SK-N-SH (cell line): ENCODE results near the gene SPATA25. TPM values are rescaled to one million over a fixed set of nuclear protein-coding genes. Genes with fewer than 3 reads are reported as not detected.

ENCODE experiments used
- CTCF ChIA-PET: fragments of 300-600, 350-600 bp; formaldehyde crosslinking; extraction: SDS; loops from one replicate; lab custom pipeline; 2021; lab: Yijun Ruan, JAX
- POLR2A ChIA-PET: fragments of 350-600 bp; sonication (Branson Sonifier 250); formaldehyde crosslinking; extraction: SDS; loops from one replicate; lab custom pipeline; 2020; ENCODE audit warnings: antibody characterized with exemption, inconsistent platforms; lab: Yijun Ruan, JAX
- DNase-seq: peaks from one replicate; pipeline ENCODE4 v3.0.0; 2012
- H2AFZ ChIP-seq: fragments of 200-600 bp; sonication (generic); 2 replicates; pipeline ENCODE4 v1.8.1; 2016; ENCODE audit warnings: antibody characterized with exemption, mild to moderate bottlenecking, low read depth
- H3F3A ChIP-seq: fragments of 200-600 bp; sonication (generic); replicated peaks from 2 replicates; pipeline ENCODE3; 2016; ENCODE audit warnings: antibody characterized with exemption, mild to moderate bottlenecking; ENCODE audit not compliant: insufficient read depth
- H3K27ac ChIP-seq, 2 experiments: fragments of 200-500 bp in 1 of 2; fragments of 200-600 bp in 1 of 2; sonication (Bioruptor generic) in 1 of 2; sonication (generic), shearing (Covaris generic) in 1 of 2; 2 replicates each; pipeline versions ENCODE4 v1.5.1 to v1.6.1; 2014 to 2016; ENCODE audit warnings: low read depth in 2 of 2, inconsistent platforms in 1 of 2, low read length in 1 of 2, mild to moderate bottlenecking in 1 of 2, mixed read lengths in 1 of 2
- H3K27me3 ChIP-seq: fragments of 200-600 bp; sonication (generic), shearing (Covaris generic); 2 replicates; pipeline ENCODE4 v1.6.1; 2016; ENCODE audit warnings: mixed run types; ENCODE audit not compliant: insufficient read depth
- H3K36me3 ChIP-seq, 2 experiments: fragments of 200-500 bp in 1 of 2; fragments of 200-600 bp in 1 of 2; sonication (Bioruptor generic) in 1 of 2; sonication (generic) in 1 of 2; replicated peaks in 1 of 2; 2 replicates each; pipeline versions ENCODE3 to v1.5.1; 2014 to 2016; ENCODE audit warnings: low read length in 1 of 2, mild to moderate bottlenecking in 1 of 2; ENCODE audit not compliant: insufficient read depth in 2 of 2, control insufficient read depth in 1 of 2
- H3K4me1 ChIP-seq, 2 experiments: fragments of 200-500 bp in 1 of 2; fragments of 200-600 bp in 1 of 2; sonication (Bioruptor generic) in 1 of 2; sonication (generic), shearing (Covaris generic) in 1 of 2; 2 replicates each; pipeline versions ENCODE4 v1.5.1 to v1.6.1; 2014 to 2016; ENCODE audit warnings: low read depth in 1 of 2, low read length in 1 of 2, mixed run types in 1 of 2; ENCODE audit not compliant: insufficient read depth in 2 of 2, control insufficient read depth in 1 of 2
- H3K4me2 ChIP-seq: fragments of 200-600 bp; sonication (generic), shearing (Covaris generic); 2 replicates; pipeline ENCODE4 v1.6.1; 2017; ENCODE audit warnings: mixed run types
- H3K4me3 ChIP-seq, 2 experiments: fragments of 200-500 bp in 1 of 2; fragments of 200-600 bp in 1 of 2; sonication (Bioruptor generic) in 1 of 2; sonication (generic), shearing (Covaris generic) in 1 of 2; 2 replicates each; pipeline versions ENCODE4 v1.5.1 to v1.8.1; 2014 to 2016; ENCODE audit warnings: low read depth in 2 of 2, inconsistent platforms in 1 of 2, low read length in 1 of 2, mild to moderate bottlenecking in 1 of 2, mixed read lengths in 1 of 2, moderate library complexity in 1 of 2
- H3K79me2 ChIP-seq: fragments of 200-600 bp; sonication (generic); 2 replicates; pipeline ENCODE4 v1.8.1; 2017; ENCODE audit warnings: mild to moderate bottlenecking; ENCODE audit not compliant: insufficient read depth
- H3K9ac ChIP-seq: fragments of 200-600 bp; sonication (generic); 2 replicates; pipeline ENCODE4 v1.6.1; 2017; ENCODE audit warnings: mixed run types
- H3K9me2 ChIP-seq: fragments of 200-600 bp; sonication (generic); 2 replicates; pipeline ENCODE4 v1.6.1; 2017; ENCODE audit warnings: mixed run types
- H3K9me3 ChIP-seq: fragments of 200-600 bp; sonication (generic); 2 replicates; pipeline ENCODE4 v1.6.1; 2017; ENCODE audit warnings: mixed run types, mild to moderate bottlenecking, moderate library complexity
- H4K20me1 ChIP-seq: fragments of 200-600 bp; sonication (generic); 2 replicates; pipeline ENCODE4 v1.6.1; 2017; ENCODE audit warnings: mild to moderate bottlenecking, mixed run types; ENCODE audit not compliant: insufficient read depth
- ELF1 ChIP-seq: IDR thresholded peaks from 2 replicates; pipeline ENCODE4 v1.4.0; 2012
- EZH2phosphoT487 ChIP-seq: fragments of 200-600 bp; sonication (generic); IDR thresholded peaks from 2 replicates; pipeline ENCODE4 v1.6.1; 2017; ENCODE audit warnings: low read depth, mixed run types, mild to moderate bottlenecking, antibody characterized with exemption, moderate library complexity, borderline replicate concordance
- FOSL2 ChIP-seq: IDR thresholded peaks from 2 replicates; pipeline ENCODE4 v1.4.0; 2012; ENCODE audit warnings: low read depth, mild to moderate bottlenecking, moderate library complexity, borderline replicate concordance
- FOXJ3 ChIP-seq: sonication (generic); formaldehyde crosslinking; IDR thresholded peaks from 2 replicates; pipeline ENCODE4 v1.5.1; 2020; ENCODE audit warnings: mild to moderate bottlenecking, missing genetic modification reagents
- FOXM1 ChIP-seq: IDR thresholded peaks from 2 replicates; pipeline ENCODE4 v1.4.0; 2012; ENCODE audit warnings: low read depth, mild to moderate bottlenecking
- JUND ChIP-seq: IDR thresholded peaks from 2 replicates; pipeline ENCODE4 v1.4.0; 2012
- MAX ChIP-seq: IDR thresholded peaks from 2 replicates; pipeline ENCODE4 v1.4.0; 2012; ENCODE audit warnings: low read depth
- MEF2A ChIP-seq: IDR thresholded peaks from 2 replicates; pipeline ENCODE4 v1.4.0; 2012; ENCODE audit warnings: low read depth, borderline replicate concordance
- MXI1 ChIP-seq: IDR thresholded peaks from 2 replicates; pipeline ENCODE4 v1.6.1; 2012; ENCODE audit warnings: mild to moderate bottlenecking, low read depth, low read length, improper control_type of control experiment
- NFIC ChIP-seq: IDR thresholded peaks from 2 replicates; pipeline ENCODE4 v1.4.0; 2012; ENCODE audit warnings: borderline replicate concordance
- NRF1 ChIP-seq: IDR thresholded peaks from 2 replicates; pipeline ENCODE4 v1.6.1; 2012; ENCODE audit warnings: low read depth, mild to moderate bottlenecking, low read length
- POLR2AphosphoS5 ChIP-seq: IDR thresholded peaks from 2 replicates; pipeline ENCODE4 v1.6.1; 2012; ENCODE audit warnings: low read depth, low read length
- RAD21 ChIP-seq: IDR thresholded peaks from 2 replicates; pipeline ENCODE4 v1.6.1; 2012; ENCODE audit warnings: mild to moderate bottlenecking, low read length
- RCOR1 ChIP-seq: fragments of 150-350 bp; IDR thresholded peaks from 2 replicates; pipeline ENCODE4 v1.6.1; 2017; ENCODE audit warnings: antibody characterized with exemption, low read length
- RFX5 ChIP-seq: IDR thresholded peaks from 2 replicates; pipeline ENCODE4 v1.6.1; 2012; ENCODE audit warnings: mild to moderate bottlenecking, improper control_type of control experiment, low read length
- RXRA ChIP-seq: IDR thresholded peaks from 2 replicates; pipeline ENCODE4 v1.4.0; 2012; ENCODE audit warnings: low read depth, mild to moderate bottlenecking, borderline replicate concordance
- SIN3A ChIP-seq: IDR thresholded peaks from 2 replicates; pipeline ENCODE4 v1.6.1; 2012; ENCODE audit warnings: low read depth, mild to moderate bottlenecking, low read length, moderate library complexity, borderline replicate concordance
- TEAD4 ChIP-seq: IDR thresholded peaks from 2 replicates; pipeline ENCODE4 v1.4.0; 2012; ENCODE audit warnings: mild to moderate bottlenecking, borderline replicate concordance; ENCODE audit not compliant: insufficient read depth
- YY1 ChIP-seq: IDR thresholded peaks from 2 replicates; pipeline ENCODE4 v1.4.0; 2012; ENCODE audit warnings: low read depth, mild to moderate bottlenecking
- WGBS: methylation state at CpG from one replicate; pipeline ENCODE4 v1.1.6; 2017; ENCODE audit warnings: low lambda C conversion rate; 5-methylcytosine and 5-hydroxymethylcytosine counted together
- polyA plus RNA-seq, 3 experiments: library from polyadenylated mRNA; depleted of rRNA; stranded (reverse); fragments of >200 nt; gene quantifications; 2 replicates each; pipeline ENCODE4 v1.2.3, GENCODE V29; 2012
- TF ChIP-seq, protein P1 (sequence below): IDR thresholded peaks from 2 replicates; pipeline ENCODE4 v1.4.0; 2012; ENCODE audit warnings: low read depth, borderline replicate concordance

Gene SPATA25
- polyA plus RNA-seq, 1 of the 3 experiments (the other 2 are of a cell fraction): 1.3 TPM

DNA sequence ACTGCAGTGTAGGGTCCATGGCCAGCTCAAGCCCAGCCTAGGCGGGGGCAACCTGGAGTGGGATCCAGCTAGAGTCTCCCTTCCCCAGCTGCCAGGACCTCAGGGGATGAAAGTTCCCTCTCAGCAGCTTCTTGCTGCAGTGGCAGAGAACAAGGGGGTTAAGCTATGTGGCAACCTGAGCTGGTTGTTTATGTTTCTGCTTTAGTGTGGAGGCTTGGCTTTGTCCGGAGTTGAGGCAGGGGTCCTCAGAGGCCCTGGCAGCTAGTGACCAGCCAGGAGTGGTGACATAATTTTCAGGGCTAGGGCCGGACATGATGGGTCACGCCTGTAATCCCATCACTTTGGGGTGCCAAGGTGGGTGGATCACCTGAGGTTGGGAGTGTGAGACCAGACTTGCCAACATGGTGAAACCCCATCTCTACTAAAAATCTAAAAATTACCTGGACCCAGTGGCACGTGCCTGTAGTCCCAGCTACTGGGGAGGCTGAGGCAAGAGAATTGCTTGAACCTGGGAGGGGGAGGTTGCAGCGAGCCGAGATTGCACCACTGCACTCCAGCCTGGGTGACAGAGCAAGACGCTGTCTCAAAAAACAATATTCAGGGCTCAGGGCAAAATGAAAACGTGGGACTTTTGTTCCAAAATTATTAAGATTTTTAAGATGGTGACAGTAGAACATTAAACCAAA lies 38.5 kb upstream of the SPATA25 start:
- ChIA-PET POLR2A (interaction anchor here (1.1 to 2.5 kb wide), 2 partner anchors 8 to 36 kb away, joined by 3 to 11 read pairs; partner anchors contain the start of gene PCIF1), CTCF (interaction anchor here (0.6 to 1.6 kb wide), 4 partner anchors 12 to 44 kb away, joined by 3 to 5 read pairs (median 4); no protein-coding TSS in a partner anchor)
- peaks cover 0 to 1% of the 10 kb centered on the region in 2 experiments for H3K36me3 ChIP-seq
- no peak overlapping the region for H2AFZ ChIP-seq
- H3K27ac ChIP-seq: no peak overlapping the region
- no peak for DNase-seq
- no peaks in the 10 kb centered on the region for H3K4me1 ChIP-seq
- no peaks in the 10 kb centered on the region for H3K9me2 ChIP-seq
- no peak overlapping the region for H3K4me3 ChIP-seq
- no peak overlapping the region for H3K9ac ChIP-seq
- WGBS: 73% methylated on average over 9 of the region's 9 CpGs
- H3K4me2 ChIP-seq: no peak overlapping the region
- no peaks in the 10 kb centered on the region for H3K27me3 ChIP-seq
- TF ChIP-seq ELF1 (no peak), POLR2AphosphoS5 (no peak; the same call in 1 of the 2 replicates), JUND (no peak), MXI1 (no peak), SIN3A (no peak), EZH2phosphoT487 (no peak), MAX (no peak), FOXJ3 (CRISPR knock-in tag) (no peak), RFX5 (no peak), TEAD4 (no peak), RAD21 (no peak)
- TF ChIP-seq, protein P1, sequence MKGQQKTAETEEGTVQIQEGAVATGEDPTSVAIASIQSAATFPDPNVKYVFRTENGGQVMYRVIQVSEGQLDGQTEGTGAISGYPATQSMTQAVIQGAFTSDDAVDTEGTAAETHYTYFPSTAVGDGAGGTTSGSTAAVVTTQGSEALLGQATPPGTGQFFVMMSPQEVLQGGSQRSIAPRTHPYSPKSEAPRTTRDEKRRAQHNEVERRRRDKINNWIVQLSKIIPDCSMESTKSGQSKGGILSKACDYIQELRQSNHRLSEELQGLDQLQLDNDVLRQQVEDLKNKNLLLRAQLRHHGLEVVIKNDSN: no peak
- H3K79me2 ChIP-seq: no peaks in the 10 kb centered on the region
- no peaks in the 10 kb centered on the region for H4K20me1 ChIP-seq
- H3K9me3 ChIP-seq: no peaks in the 10 kb centered on the region
- peaks cover 9% of the 10 kb centered on the region for H3F3A ChIP-seq

DNA sequence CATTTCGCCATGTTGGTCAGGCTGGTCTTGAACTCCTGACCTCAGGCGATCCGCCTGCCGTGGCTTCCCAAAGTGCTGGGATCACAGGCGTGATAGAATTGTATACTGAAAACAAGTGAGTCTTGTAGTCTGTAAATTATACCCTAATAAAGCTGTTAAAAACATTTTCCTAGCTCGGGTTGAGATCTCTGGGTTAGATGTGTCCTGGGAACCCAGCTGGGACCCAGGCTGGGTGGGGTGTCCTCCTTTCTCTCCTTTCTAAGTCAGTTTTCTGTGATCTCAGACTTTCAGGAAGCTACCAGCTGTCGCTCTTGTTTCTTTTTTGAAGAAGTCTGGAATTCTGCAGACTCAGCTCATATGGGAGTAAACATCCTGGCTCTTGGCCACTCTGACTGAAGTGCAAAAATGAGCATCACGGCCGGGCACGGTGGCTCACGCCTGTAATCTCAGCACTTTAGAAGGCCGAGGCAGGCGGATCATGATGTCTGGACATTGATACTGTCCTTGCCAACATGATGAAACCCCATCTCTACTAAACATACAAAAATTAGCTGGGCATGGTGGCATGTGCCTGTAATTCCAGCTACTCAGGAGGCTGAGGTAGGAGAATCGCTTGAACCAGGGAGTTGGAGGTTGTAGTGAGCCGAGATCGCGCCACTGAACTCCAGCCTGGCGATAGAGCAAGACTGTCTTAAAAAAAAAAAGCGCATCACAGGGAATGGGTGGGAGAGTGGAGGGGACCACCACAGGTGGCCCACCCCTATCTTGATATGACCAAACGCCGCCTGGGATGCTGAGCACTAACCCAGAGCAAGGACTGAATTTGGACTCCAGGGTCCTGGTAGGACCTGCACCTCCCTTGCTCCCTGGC lies 37.2 kb upstream of the SPATA25 start:
- no peak overlapping the region for H3K4me3 ChIP-seq
- no peaks in the 10 kb centered on the region for H4K20me1 ChIP-seq
- H3K9me2 ChIP-seq: no peaks in the 10 kb centered on the region
- POLR2A ChIA-PET: interaction anchor here (0.7 to 2.5 kb wide), 2 partner anchors 9 to 14 kb away, joined by 3 to 11 read pairs; partner anchors contain the start of gene PCIF1
- peaks cover 9% of the 10 kb centered on the region for H3F3A ChIP-seq
- H3K36me3 ChIP-seq: no peaks in the 10 kb centered on the region
- no peaks in the 10 kb centered on the region for H3K27me3 ChIP-seq
- H2AFZ ChIP-seq: no peak overlapping the region
- H3K4me1 ChIP-seq: peaks cover 0 to 8% of the 10 kb centered on the region in 2 experiments; a peak in 1 of 4 replicates
- 81% methylated on average over 21 of the region's 21 CpGs for WGBS
- H3K4me2 ChIP-seq: no peak overlapping the region
- no peak overlapping the region for H3K27ac ChIP-seq
- no peak for DNase-seq
- TF ChIP-seq RCOR1 (no peak), POLR2AphosphoS5 (no peak), MEF2A (no peak), NRF1 (no peak), NFIC (no peak), SIN3A (no peak), FOSL2 (no peak), FOXM1 (no peak), RFX5 (no peak), RXRA (no peak), YY1 (no peak)
- no peaks in the 10 kb centered on the region for H3K79me2 ChIP-seq
- CTCF ChIA-PET: interaction anchor here (0.9 kb wide), 1 partner anchor 11 kb away, joined by 3 read pairs; no protein-coding TSS in a partner anchor
- H3K9me3 ChIP-seq: no peaks in the 10 kb centered on the region
- no peak overlapping the region for H3K9ac ChIP-seq
